HCT116 (cell line): Measurements from ENCODE around the gene MCUR1. TPM values are rescaled to one million over a fixed set of nuclear protein-coding genes. Genes with fewer than 3 reads are reported as not detected.

ENCODE experiments used
- ATAC-seq: fragments of 200-7000 bp; cut with Tn5 transposase; 2 replicates; pipeline ENCODE4 v1.9.1; 2020; ENCODE audit warnings: mild to moderate bottlenecking, moderate library complexity
- BruUV-seq: library from RNA; stranded (reverse); fragments of 400-500 nt; replicated peaks from 2 replicates; lab custom pipeline; 2021; lab: Mats Ljungman, UMichigan
- CTCF ChIA-PET: fragments of 300-600 bp; sonication (Branson Sonifier 250); formaldehyde crosslinking; loops from one replicate; lab custom pipeline; 2021; ENCODE audit warnings: antibody characterized with exemption; lab: Charles Lee
- POLR2A ChIA-PET: fragments of 300-600, 350-600 bp; sonication (Branson Sonifier 250); formaldehyde crosslinking; loops from one replicate; lab custom pipeline; 2021; ENCODE audit warnings: antibody characterized with exemption; lab: Charles Lee
- RAD21 ChIA-PET, 2 experiments: fragments of 300-600 bp; sonication (Branson Sonifier 250); formaldehyde crosslinking; loops; one replicate each; lab custom pipeline; 2023; ENCODE audit warnings: low total read pairs in 2 of 2; ENCODE audit not compliant: uncharacterized antibody in 2 of 2, unreplicated experiment in 2 of 2, low non-redundant PET in 1 of 2; lab: Charles Lee
- DNase-seq: peaks from one replicate; pipeline ENCODE4 v3.0.0-alpha.2; 2010; ENCODE audit warnings: low read depth, low spot score
- H2AFZ ChIP-seq: fragments of 200-600 bp; shearing (Covaris generic), sonication (generic); 2 replicates; pipeline ENCODE4 v1.6.1; 2017; ENCODE audit warnings: low read depth, mixed run types, mixed read lengths, antibody characterized with exemption, low read length; ENCODE audit not compliant: poor library complexity, severe bottlenecking
- H3K27ac ChIP-seq: 2 replicates; pipeline ENCODE4 v1.5.1; 2012; ENCODE audit warnings: low read depth, low read length
- H3K27me3 ChIP-seq: fragments of 200-600 bp; sonication (generic); 2 replicates; pipeline ENCODE4 v1.6.1; 2016; ENCODE audit warnings: mixed run types, low read length, mixed read lengths; ENCODE audit not compliant: insufficient read depth
- H3K36me3 ChIP-seq, 2 experiments: fragments of 200-500 bp in 1 of 2; fragments of 200-600 bp in 1 of 2; sonication (Bioruptor generic) in 1 of 2; sonication (generic) in 1 of 2; 2 replicates each; pipeline versions ENCODE4 v1.5.1 to v1.6.1; 2014 to 2016; ENCODE audit warnings: low read length in 2 of 2, inconsistent platforms in 1 of 2, mixed read lengths in 1 of 2, mixed run types in 1 of 2; ENCODE audit not compliant: insufficient read depth in 2 of 2, control insufficient read depth in 1 of 2
- H3K4me1 ChIP-seq, 2 experiments: fragments of 200-600 bp in 1 of 2; sonication (generic) in 1 of 2; 2 replicates each; pipeline versions ENCODE4 v1.5.1 to v1.6.1; 2012 to 2017; ENCODE audit warnings: low read length in 2 of 2, inconsistent platforms in 1 of 2, mild to moderate bottlenecking in 1 of 2, mixed read lengths in 1 of 2, mixed run types in 1 of 2, moderate library complexity in 1 of 2; ENCODE audit not compliant: insufficient read depth in 2 of 2, control insufficient read depth in 1 of 2
- H3K4me2 ChIP-seq: fragments of 200-600 bp; sonication (generic); 2 replicates; pipeline ENCODE4 v1.6.1; 2017; ENCODE audit warnings: mixed run types, low read length, mixed read lengths
- H3K4me3 ChIP-seq, 2 experiments: fragments of 200-600 bp in 1 of 2; sonication (generic) in 1 of 2; replicated peaks in 1 of 2; 2 replicates each; pipeline ENCODE4 v1.5.1; 2011 to 2016; ENCODE audit warnings: low read length in 2 of 2, control low read depth in 1 of 2, low read depth in 1 of 2, mild to moderate bottlenecking in 1 of 2, mixed read lengths in 1 of 2, mixed run types in 1 of 2
- H3K79me2 ChIP-seq: fragments of 200-600 bp; sonication (generic); 2 replicates; pipeline ENCODE4 v1.6.1; 2017; ENCODE audit warnings: mild to moderate bottlenecking, mixed run types, low read length, moderate library complexity, mixed read lengths; ENCODE audit not compliant: insufficient read depth
- H3K9ac ChIP-seq: fragments of 200-600 bp; sonication (generic); 2 replicates; pipeline ENCODE4 v1.6.1; 2016; ENCODE audit warnings: low read length, mixed read lengths
- H3K9me2 ChIP-seq: fragments of 200-600 bp; sonication (generic), shearing (Covaris generic); 2 replicates; pipeline ENCODE4 v1.6.1; 2017; ENCODE audit warnings: mixed run types, mild to moderate bottlenecking, moderate library complexity; ENCODE audit not compliant: insufficient read depth
- H3K9me3 ChIP-seq, 2 experiments: fragments of 200-500 bp in 1 of 2; fragments of 200-600 bp in 1 of 2; sonication (Bioruptor generic) in 1 of 2; sonication (generic) in 1 of 2; 2 replicates each; pipeline ENCODE4 v1.6.1; 2014 to 2017; ENCODE audit warnings: low read length in 2 of 2, mixed read lengths in 2 of 2, inconsistent platforms in 1 of 2, low read depth in 1 of 2, mild to moderate bottlenecking in 1 of 2, mixed run types in 1 of 2, moderate library complexity in 1 of 2; ENCODE audit not compliant: control insufficient read depth in 1 of 2, insufficient read depth in 1 of 2
- H4K20me1 ChIP-seq: fragments of 200-600 bp; sonication (generic), shearing (Covaris generic); 2 replicates; pipeline ENCODE4 v1.6.1; 2017; ENCODE audit warnings: mixed run types, mild to moderate bottlenecking, moderate library complexity; ENCODE audit not compliant: insufficient read depth
- CEBPB ChIP-seq: IDR thresholded peaks from 2 replicates; pipeline ENCODE4 v1.6.1; 2012; ENCODE audit warnings: low read depth
- EZH2phosphoT487 ChIP-seq: fragments of 200-600 bp; IDR thresholded peaks from 2 replicates; pipeline ENCODE4 v1.6.1; 2018; ENCODE audit warnings: antibody characterized with exemption, borderline replicate concordance
- FOSL1 ChIP-seq: IDR thresholded peaks from 2 replicates; pipeline ENCODE4 v1.6.1; 2012; ENCODE audit warnings: low read depth
- POLR2AphosphoS5 ChIP-seq: IDR thresholded peaks from 2 replicates; pipeline ENCODE4 v1.6.1; 2011; ENCODE audit warnings: mild to moderate bottlenecking, low read depth, low read length, moderate library complexity
- RAD21 ChIP-seq: IDR thresholded peaks from 2 replicates; pipeline ENCODE4 v1.6.1; 2012; ENCODE audit warnings: low read depth, mild to moderate bottlenecking
- TCF7L2 ChIP-seq: IDR thresholded peaks from 2 replicates; pipeline ENCODE4 v1.7.0; 2011; ENCODE audit warnings: borderline replicate concordance, inconsistent platforms; ENCODE audit not compliant: insufficient read depth, insufficient read length; ENCODE audit errors: extremely low read depth
- intact Hi-C: fragments of 100-400 bp; cut with micrococcal nuclease; formaldehyde crosslinking; loops from 2 replicates; pipeline ENCODE4 v1.10.0; 2022
- total RNA-seq: library from RNA; stranded (reverse); gene quantifications from one replicate; pipeline ENCODE4 v1.2.1, GENCODE V29; 2021; ENCODE audit not compliant: unreplicated experiment
- TF ChIP-seq, protein P1 (sequence below): IDR thresholded peaks from 2 replicates; pipeline ENCODE4 v1.6.1; 2011; ENCODE audit warnings: mild to moderate bottlenecking, low read length, moderate library complexity; ENCODE audit not compliant: insufficient replicate concordance; ENCODE audit errors: extremely low read depth
- TF ChIP-seq, protein P2 (sequence below): IDR thresholded peaks from 2 replicates; pipeline ENCODE4 v1.6.1; 2012

MCUR1 gene
- total RNA-seq, 1 experiment from 2014 or later, result 33.2 TPM

DNA sequence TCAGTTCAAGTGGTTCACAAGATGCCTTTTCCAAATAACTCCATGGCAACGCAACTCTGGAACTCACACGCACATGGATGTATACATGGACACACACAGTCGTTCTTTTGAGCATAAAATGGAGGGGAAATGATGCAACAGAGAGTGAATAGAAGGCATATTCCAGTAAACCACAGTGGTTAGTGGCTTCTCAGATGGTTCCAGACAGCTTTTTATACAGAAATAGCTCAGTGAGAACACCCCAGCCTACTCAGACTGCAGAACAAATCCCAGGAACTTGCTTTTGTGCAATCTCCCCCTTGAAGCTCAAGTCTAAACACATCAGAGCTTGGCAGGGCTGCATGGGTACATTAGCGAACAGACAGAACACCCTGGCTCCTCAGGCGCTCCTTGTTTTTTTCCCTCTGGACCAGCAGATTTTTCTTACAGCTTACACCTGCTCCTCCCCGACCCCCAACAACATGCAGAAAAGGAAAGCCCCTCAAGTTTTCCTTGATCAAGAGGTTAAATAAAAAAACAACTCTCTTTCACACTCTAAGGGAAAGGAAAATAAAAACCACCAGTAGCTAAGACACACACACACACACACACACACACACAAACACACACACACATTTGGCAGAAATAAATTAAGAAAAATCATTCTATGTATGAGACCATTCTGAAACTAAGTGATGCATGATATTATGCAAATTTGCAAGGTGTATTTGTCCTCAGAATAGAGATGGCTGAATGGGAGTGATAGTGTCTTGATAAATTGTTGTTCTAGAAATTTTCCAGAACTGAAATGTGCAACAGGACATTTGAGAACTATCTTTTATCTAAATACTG is 51.5 kb downstream of the MCUR1 start:
- peaks cover 3 to 20% of the 10 kb centered on the region in 2 experiments for H3K4me1 ChIP-seq
- ChIA-PET POLR2A (no interaction called here), RAD21 (interaction anchor here in 1 of 2 experiments (0.7 kb wide), 1 partner anchor 1478 kb away, joined by 3 read pairs; no protein-coding TSS in a partner anchor), CTCF (no interaction called here)
- DNase-seq (no peak), ATAC-seq (no peak)
- TF ChIP-seq TCF7L2 (no peak), RAD21 (no peak), CEBPB (no peak), FOSL1 (no peak), POLR2AphosphoS5 (no peak), EZH2phosphoT487 (no peak)
- TF ChIP-seq, protein P1, sequence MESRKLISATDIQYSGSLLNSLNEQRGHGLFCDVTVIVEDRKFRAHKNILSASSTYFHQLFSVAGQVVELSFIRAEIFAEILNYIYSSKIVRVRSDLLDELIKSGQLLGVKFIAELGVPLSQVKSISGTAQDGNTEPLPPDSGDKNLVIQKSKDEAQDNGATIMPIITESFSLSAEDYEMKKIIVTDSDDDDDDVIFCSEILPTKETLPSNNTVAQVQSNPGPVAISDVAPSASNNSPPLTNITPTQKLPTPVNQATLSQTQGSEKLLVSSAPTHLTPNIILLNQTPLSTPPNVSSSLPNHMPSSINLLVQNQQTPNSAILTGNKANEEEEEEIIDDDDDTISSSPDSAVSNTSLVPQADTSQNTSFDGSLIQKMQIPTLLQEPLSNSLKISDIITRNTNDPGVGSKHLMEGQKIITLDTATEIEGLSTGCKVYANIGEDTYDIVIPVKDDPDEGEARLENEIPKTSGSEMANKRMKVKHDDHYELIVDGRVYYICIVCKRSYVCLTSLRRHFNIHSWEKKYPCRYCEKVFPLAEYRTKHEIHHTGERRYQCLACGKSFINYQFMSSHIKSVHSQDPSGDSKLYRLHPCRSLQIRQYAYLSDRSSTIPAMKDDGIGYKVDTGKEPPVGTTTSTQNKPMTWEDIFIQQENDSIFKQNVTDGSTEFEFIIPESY, result no peak
- TF ChIP-seq, protein P2, sequence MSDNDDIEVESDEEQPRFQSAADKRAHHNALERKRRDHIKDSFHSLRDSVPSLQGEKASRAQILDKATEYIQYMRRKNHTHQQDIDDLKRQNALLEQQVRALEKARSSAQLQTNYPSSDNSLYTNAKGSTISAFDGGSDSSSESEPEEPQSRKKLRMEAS, result no peak
- H3K79me2 ChIP-seq, result no peaks in the 10 kb centered on the region
- no peak overlapping the region for H2AFZ ChIP-seq
- no peaks in the 10 kb centered on the region for H3K27me3 ChIP-seq
- no peak overlapping the region for H3K4me2 ChIP-seq
- intact Hi-C loops, result no loop called here
- no TSS peak for BruUV-seq
- no peak overlapping the region for H3K27ac ChIP-seq
- H3K9ac ChIP-seq, result no peak overlapping the region
- peaks cover 0 to 6% of the 10 kb centered on the region in 2 experiments; a peak in 1 of 4 replicates for H3K9me3 ChIP-seq
- no peaks in the 10 kb centered on the region for H3K9me2 ChIP-seq
- no peaks in the 10 kb centered on the region for H4K20me1 ChIP-seq
- H3K36me3 ChIP-seq, result no peaks in the 10 kb centered on the region
- no peak overlapping the region for H3K4me3 ChIP-seq
